GM21360 (cell line): Measurements from ENCODE around the gene ADAMTS7.
"Not testable (repeated sequence)": the region's sequence is repeated elsewhere in the genome, so short reads cannot be mapped to it uniquely, and the experiment has no call there.

Source experiments
- ATAC-seq: cut with Tn5 transposase; IDR thresholded peaks from one replicate; pipeline ENCODE4 v1.9.1; 2021; ENCODE audit warnings: mild to moderate bottlenecking, moderate library complexity; ENCODE audit not compliant: unreplicated experiment

Gene ADAMTS7

DNA sequence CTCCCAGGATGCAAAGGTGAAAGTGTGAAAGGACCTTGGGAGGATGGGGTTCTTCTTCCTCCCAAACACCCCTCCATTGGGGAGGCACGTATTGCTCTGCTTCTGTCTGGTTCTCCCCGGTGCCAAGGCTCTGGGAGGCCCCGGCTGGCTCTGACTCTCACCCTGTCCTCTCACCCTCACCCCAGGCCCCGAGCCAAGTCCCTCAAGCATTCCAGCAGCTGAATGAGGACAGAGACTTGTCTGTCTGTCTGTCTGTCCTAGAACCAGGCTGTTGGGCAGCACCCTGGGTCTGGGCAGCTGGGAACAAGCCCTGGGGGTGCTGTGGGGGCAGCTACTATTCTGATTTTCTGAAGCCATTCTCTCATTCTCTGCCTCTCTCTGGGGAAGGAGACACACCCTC, 29.9 kb downstream of the ADAMTS7 start:
- ATAC-seq = not testable (repeated sequence)

GRCh38 chr15:78779975-78780374, 31.3 kb downstream of the ADAMTS7 start:
- not testable (repeated sequence) for ATAC-seq

GRCh38 chr15:78779176-78779785, 32.0 kb downstream of the ADAMTS7 start:
- ATAC-seq = not testable (repeated sequence)

- ATAC-seq = no peak
Measured at GRCh38 chr15:78778422-78778821, 32.8 kb downstream of the ADAMTS7 start.

GRCh38 chr15:78777953-78778345, 33.3 kb downstream of the ADAMTS7 start:
- not testable (repeated sequence) for ATAC-seq

GRCh38 chr15:78777290-78777952, 33.8 kb downstream of the ADAMTS7 start:
- not testable (repeated sequence) for ATAC-seq

- ATAC-seq = not testable (repeated sequence)
Measured at GRCh38 chr15:78776046-78776925, 35.0 kb downstream of the ADAMTS7 start.

GRCh38 chr15:78775472-78775871, 35.8 kb downstream of the ADAMTS7 start:
- ATAC-seq = no peak

GRCh38 chr15:78774451-78774990, 36.7 kb downstream of the ADAMTS7 start:
- ATAC-seq = not testable (repeated sequence)

- not testable (repeated sequence) for ATAC-seq
Measured at GRCh38 chr15:78773765-78774450, 37.4 kb downstream of the ADAMTS7 start.

GRCh38 chr15:78772738-78773137, 38.5 kb downstream of the ADAMTS7 start:
- ATAC-seq = no peak

DNA sequence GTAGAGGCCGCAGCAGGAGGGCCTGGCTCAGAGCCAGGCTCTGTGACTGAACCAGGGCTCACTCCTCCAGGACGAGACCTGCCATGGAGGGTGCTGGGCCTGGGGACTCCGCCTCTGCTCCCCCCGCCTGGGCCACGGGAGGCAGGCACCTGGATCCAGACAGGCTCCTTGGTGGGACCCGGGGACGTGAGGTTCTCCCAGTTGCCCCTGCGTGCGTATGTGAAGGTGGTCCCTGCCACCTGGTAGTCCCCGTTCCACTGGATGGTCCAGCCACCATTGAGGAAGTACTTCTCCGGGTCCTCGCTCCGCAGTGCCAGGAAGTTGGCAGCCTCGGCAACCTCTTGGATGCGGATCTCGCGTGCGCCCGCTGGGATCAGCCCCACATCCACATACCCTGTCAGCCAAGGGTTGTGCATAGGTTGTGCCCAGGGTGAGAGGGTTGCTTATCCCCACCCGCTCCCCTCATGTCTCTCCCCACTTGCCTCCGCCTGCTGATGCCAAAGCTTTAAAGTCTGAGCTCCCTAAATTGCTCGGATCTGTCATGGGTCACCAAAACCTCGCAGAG, 39.7 kb downstream of the ADAMTS7 start:
- ATAC-seq = not testable (repeated sequence)

GRCh38 chr15:78771020-78771419, 40.2 kb downstream of the ADAMTS7 start:
- ATAC-seq = not testable (repeated sequence)

GRCh38 chr15:78769473-78770225, 41.6 kb downstream of the ADAMTS7 start:
- ATAC-seq = not testable (repeated sequence)

DNA sequence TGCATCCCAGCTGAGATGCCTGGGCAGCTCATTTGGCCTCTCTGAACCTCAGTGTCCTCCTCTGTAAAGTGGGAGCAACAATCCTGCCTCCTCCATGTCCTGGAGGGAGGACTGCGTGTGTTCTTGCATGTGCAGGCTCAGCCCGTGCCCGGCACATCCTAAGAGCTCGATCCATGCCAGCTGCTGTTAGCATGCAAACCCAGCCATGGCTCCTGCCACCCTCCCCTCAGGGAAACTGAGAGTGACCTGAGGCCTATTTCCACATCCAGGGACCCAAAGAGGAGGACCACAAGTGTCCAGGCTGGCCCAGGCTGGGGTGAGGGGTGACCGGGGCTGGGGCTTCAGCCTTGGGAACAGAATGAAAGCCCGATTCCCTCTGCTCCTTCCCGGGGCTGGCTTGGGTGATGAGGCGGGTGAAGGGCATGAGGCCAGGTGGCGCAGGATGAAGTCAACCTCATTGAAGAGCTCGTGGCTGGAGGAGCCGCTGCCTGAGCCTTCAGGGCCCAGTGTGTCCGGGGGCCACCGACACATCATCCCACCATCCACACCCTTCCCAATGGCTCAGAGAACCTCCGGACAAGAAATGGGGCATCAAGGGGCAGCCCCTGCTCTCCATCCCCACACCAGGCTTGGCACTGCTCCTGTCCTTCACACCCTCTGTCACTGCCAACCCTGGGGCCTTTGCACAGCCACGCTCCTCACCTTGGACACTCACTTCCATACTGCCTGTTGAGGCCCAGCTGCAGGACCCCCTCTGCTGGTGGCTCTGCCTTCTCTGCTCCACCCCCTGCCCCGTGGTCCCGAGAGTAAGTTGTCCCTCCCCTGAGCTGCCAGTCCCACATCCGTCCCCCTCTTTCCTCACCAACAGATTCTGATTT, 42.5 kb downstream of the ADAMTS7 start:
- ATAC-seq = no peak

DNA sequence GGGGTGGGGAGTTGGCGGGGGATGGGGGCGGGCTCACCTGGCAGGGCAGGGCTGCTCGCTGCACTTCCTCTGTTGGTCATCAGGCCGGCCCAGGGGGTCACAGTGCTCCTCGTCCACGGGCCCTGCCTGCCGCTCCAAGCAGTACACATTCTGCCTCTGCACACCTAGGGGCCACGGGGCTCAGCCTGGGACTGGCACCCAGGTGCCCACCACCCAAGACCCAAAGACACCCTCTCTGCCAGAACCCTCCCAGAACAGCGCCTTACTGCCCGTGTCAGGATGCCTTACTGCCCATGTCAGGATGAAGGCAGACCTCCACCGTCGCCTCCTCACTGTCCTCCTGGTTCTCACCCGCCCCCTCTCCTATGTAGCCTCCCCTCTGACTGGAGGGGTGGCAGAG, 43.2 kb downstream of the ADAMTS7 start:
- no peak for ATAC-seq

GRCh38 chr15:78767331-78767951, 43.8 kb downstream of the ADAMTS7 start:
- ATAC-seq = no peak

GRCh38 chr15:78766641-78767071, 44.6 kb downstream of the ADAMTS7 start:
- ATAC-seq = not testable (repeated sequence)
